GM15510 (cell line): ENCODE measurements around the gene SURF4.

Experiments used
- POLR2A ChIP-seq: IDR thresholded peaks from 3 replicates; pipeline ENCODE4 v1.6.1; 2011; ENCODE audit warnings: borderline replicate concordance; ENCODE audit not compliant: insufficient read length; ENCODE audit errors: extremely low read depth

The SURF4 gene

GRCh38 chr9:133375724-133376654, at the start of gene SURF4, which contains the start of gene STKLD1:
SURF4 (minus strand) TSS chr9:133376060; CDS start chr9:133375969, 91 bp downstream.
STKLD1 (plus strand) TSS chr9:133376366; CDS start chr9:133376474, 108 bp downstream.
- peak; percentile 92 for TF ChIP-seq POLR2A

DNA sequence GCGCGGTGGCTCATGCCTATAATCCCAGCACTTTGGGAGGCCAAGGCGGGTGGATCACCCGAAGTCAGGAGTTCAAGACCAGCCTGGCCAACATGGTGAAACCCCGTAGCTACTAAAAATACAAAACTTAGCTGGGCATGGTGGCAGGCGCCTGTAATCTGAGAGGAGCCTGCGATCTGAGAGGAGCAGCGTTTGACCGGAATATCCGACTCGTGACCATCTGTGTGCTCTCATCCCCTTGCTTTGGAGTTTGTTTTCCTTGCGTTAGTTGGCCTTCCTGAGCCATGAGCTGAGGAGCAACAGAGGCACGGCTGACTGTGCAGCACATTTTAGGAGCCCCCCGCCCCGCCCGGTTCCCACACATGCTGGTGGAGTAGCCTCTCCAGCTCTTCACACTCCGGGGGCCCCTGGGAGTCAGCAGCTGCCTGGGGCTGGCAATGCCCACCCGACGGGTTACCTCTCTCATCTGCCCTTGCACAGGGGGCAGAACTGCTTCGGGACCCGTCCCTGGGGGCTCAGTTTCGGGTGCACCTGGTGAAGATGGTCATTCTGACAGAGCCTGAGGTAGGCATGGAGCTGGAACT, 49.3 kb upstream of the SURF4 start:
- TF ChIP-seq POLR2A: no peak

DNA sequence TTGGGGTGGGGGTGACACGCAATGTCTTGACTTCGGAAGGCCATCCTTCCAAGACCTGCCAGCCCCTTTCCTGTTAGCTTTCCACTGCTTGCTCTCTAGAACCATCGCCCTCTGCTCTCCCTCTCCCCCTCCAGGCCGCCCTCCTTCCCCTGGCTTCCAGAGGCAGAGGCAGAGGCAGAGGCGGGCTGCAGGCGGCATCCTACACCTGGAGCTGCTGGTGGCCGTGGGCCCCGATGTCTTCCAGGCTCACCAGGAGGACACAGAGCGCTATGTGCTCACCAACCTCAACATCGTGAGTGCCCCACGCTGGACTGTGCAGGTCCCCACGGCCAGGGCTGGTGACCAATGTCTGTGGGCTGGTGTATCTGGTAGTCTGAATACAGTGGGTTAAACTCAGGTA, 48.3 kb upstream of the SURF4 start:
- no peak for TF ChIP-seq POLR2A

DNA sequence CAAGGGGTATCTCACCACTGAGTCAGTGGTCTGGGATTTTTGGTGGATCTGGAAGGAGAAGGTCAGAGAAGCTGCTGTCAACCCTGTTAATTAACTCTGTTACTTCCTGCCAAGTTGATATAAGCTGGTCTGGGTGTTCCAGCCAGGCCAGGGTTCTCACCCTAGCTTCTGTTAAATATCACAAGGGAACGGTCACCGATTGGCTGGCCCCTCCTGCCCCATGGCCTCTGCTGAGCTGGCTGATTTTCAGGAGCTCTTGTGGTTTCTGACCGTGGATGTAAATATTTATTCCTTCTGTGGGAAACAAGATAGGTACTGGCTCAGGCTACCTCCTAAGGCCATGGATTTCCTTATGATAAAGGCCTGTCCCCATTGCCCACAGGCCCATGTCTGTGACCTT, 47.4 kb upstream of the SURF4 start:
- no peak for TF ChIP-seq POLR2A

- TF ChIP-seq POLR2A: no peak
Measured at GRCh38 chr9:133421615-133422542, 46.0 kb upstream of the SURF4 start, which contains the start of gene ADAMTS13. ADAMTS13 (plus strand) TSS chr9:133422367; CDS start chr9:133422444, 77 bp downstream.

GRCh38 chr9:133420392-133420827, 44.5 kb upstream of the SURF4 start:
- TF ChIP-seq POLR2A: peak; percentile 32

DNA sequence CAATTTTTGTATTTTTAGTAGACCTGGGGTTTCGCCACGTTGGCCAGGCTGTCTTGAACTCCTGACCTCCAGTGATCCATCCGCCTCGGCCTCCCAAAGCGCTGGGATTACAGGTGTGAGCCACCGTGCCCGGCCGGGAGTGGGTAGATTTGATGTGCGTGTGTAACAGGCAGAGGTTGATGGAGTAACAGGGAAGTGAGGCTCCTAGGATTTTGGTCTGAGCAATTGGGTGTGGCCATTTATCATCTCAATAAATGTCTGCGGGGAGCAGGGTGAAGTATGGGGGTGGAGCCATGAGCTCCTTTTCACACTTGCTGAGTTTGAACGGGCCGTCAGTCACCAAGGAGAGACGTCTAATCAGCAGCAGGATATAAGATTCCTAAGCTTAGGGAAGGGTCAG, 43.1 kb upstream of the SURF4 start:
- no peak for TF ChIP-seq POLR2A

DNA sequence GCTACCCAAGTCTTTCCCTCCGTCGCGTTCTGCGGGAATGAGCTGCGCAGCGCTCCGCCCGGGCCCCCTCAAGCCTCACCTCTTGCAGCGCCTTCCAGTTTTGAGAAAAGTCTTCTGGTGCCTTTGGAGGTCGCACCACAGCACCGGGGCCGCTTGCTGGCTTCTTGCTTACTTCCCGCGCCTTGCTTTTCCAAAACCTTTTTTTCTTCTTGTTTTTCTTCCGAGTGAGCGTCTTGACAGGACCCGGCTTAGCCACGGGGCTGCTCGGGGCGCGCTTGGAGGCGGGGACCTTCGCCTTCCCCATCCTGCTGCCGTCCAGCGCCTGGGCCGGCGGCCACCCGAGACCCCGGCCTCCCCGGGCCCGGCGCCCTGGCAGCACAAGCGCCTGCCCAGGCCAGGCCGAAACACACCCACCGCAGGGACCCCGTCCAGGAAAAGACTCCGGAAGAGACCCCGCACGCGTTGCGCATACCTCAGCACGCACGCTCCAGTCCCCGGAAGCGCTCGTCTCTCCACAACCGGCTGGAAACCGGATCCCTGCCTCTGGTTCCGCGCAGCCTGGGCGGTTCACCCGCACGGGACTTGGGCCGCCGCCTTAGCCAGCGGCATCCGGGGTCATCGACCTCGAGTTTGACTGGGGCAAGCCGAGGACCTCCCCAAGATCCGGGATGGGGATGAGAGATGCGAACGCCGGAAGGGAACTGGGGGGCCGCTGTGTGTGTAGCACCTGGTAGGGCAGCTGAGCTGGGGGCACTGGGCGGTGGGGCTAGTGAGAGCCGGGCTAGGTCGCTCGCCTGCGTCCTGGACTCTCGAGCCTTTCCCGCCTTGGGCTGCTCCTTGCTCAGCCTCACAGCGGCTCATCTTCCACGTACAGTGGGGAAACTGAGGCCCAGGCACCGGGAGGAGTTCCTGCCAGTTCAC, 41.9 kb upstream of the SURF4 start, which contains the start of gene REXO4:
Gene REXO4, minus strand, starts transcription at position 470 of the 921 bp plus-strand sequence. Its CDS starts 166 bp downstream, at position 304.
- peak; percentile 57 for TF ChIP-seq POLR2A

GRCh38 chr9:133415170-133415569, 39.3 kb upstream of the SURF4 start:
- TF ChIP-seq POLR2A: no peak

DNA sequence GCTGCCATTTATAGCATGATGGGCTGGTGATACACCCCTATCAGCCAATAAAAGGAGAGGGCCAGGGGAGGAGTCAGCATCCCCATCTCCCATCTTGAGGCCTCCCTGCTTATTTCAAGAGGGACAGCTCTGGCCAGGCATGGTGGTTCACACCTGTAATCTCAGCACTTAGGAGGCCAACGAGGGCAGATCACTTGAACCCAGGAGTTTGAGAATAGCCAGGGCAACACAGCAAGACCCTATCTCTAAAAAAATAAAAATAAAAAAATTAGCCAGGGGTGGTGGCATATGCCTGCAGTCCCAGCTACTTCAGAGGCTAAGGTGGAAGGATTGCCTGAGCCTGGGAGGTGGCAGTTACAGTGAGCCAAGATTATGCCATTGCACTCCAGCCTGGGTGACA, 32.2 kb upstream of the SURF4 start:
- TF ChIP-seq POLR2A: no peak

DNA sequence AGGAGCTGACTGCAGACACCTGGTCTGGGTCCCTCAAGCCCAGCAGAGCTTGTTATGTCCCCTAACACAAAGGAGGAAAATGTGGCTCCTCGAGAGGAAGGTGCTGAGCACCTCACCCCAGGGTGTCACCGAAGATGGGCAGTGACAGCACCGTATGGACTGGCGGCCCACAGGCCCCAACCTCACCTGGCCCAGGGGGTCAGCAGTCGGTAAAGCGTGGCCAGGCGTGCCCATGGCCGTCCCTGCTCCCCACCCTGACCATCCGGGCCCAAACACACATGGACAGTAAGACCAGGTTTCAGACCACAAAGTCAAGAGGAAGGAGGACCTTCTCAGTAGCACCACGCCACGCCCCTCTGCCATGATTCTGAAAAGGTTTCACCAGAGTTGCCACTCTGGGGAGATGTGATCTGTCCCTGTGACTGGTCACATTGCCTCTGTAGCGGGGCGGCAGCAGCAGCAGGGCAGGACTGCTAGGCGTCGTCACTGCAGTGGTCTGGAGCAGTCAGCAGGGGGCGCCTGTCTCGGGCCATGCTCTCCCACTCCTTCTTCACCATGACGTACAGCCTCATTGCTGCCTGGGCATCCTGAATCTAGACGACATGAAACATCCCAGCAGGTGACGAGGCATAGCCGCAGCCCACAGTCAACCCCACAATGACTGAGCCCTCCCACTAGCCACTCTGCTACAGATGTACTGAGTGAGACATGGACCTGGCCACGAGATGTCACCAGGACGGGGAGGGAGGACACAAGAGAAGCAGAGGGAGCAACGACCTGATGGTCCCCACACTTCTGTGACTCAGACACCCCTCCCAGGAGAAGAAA, 30.8 kb upstream of the SURF4 start:
- TF ChIP-seq POLR2A: no peak
